Activated naive CD4-positive, alpha-beta T cell treated with anti-CD3 and anti-CD28 coated beads, Interleukin-2, amount 10 ng/mL, durations not matched to agents 7 days and 5 days (primary cell): ENCODE results near the gene EFEMP1.

Experiments used
- CTCF ChIA-PET: fragments of 350-600 bp; sonication (Branson Sonifier 250); formaldehyde crosslinking; loops from one replicate; lab custom pipeline; 2021; ENCODE audit warnings: antibody characterized with exemption; lab: Charles Lee
- DNase-seq: peaks from one replicate; pipeline ENCODE4 v3.0.0-alpha.2; 2020
- H3K27ac Mint-ChIP-seq: one replicate; pipeline ENCODE4 v1.8.0; 2021; ENCODE audit warnings: mild to moderate bottlenecking, moderate library complexity, mixed read lengths
- H3K27me3 Mint-ChIP-seq: one replicate; pipeline ENCODE4 v1.8.0; 2021; ENCODE audit warnings: mild to moderate bottlenecking, mixed read lengths
- H3K36me3 Mint-ChIP-seq: one replicate; pipeline ENCODE4 v1.8.0; 2021; ENCODE audit warnings: mixed read lengths
- H3K4me1 Mint-ChIP-seq: one replicate; pipeline ENCODE4 v1.8.0; 2021; ENCODE audit warnings: mixed read lengths
- H3K4me3 Mint-ChIP-seq: one replicate; pipeline ENCODE4 v1.8.0; 2021; ENCODE audit warnings: mild to moderate bottlenecking, moderate library complexity, mixed read lengths
- H3K9me3 Mint-ChIP-seq: one replicate; pipeline ENCODE4 v1.8.0; 2021; ENCODE audit warnings: mixed read lengths

EFEMP1 gene

DNA sequence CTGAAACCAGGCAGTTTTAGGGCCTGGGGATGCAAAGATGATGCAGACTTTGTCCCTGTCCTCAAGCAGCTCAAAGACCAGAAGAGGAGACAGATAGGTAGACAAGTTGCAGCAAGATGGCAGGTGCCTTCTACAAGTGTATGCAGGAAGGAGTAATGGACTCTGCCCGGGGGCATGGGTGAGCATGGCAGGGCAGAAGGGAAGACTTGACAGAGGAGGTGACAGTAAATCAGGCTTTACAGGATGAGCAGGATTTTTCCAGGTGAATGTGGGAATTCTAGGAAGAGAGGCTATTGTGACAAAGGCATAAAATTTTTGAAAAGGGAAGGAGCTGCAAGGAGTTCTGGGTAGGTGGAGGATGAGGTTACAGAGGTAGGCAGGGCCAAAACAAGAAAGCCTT lies 4.7 kb downstream of the EFEMP1 start:
- Mint-ChIP-seq H3K4me1 (no peaks in the 10 kb centered on the region), H3K9me3 (no peaks in the 10 kb centered on the region), H3K27ac (no peak overlapping the region), H3K4me3 (no peak overlapping the region), H3K36me3 (no peaks in the 10 kb centered on the region), H3K27me3 (peaks cover 21% of the 10 kb centered on the region)
- DNase-seq, result no peak
- CTCF ChIA-PET, result no interaction called here

- H3K27me3 Mint-ChIP-seq, result peaks cover 11% of the 10 kb centered on the region
- DNase-seq, result no peak
- no peaks in the 10 kb centered on the region for H3K4me1 Mint-ChIP-seq
- no peaks in the 10 kb centered on the region for H3K9me3 Mint-ChIP-seq
- no peak overlapping the region for H3K27ac Mint-ChIP-seq
- CTCF ChIA-PET, result no interaction called here
- no peaks in the 10 kb centered on the region for H3K36me3 Mint-ChIP-seq
- H3K4me3 Mint-ChIP-seq, result no peak overlapping the region
Observed at GRCh38 chr2:55917713-55918390, 5.7 kb downstream of the EFEMP1 start.

GRCh38 chr2:55917117-55917516 lies 6.5 kb downstream of the EFEMP1 start:
- Mint-ChIP-seq H3K4me1 (no peaks in the 10 kb centered on the region), H3K4me3 (no peak overlapping the region), H3K27me3 (peaks cover 4% of the 10 kb centered on the region), H3K9me3 (no peaks in the 10 kb centered on the region), H3K27ac (no peak overlapping the region), H3K36me3 (no peaks in the 10 kb centered on the region)
- DNase-seq, result no peak
- CTCF ChIA-PET, result no interaction called here

- Mint-ChIP-seq H3K27me3 (no peaks in the 10 kb centered on the region), H3K4me3 (no peak overlapping the region), H3K9me3 (no peaks in the 10 kb centered on the region), H3K36me3 (no peaks in the 10 kb centered on the region), H3K27ac (no peak overlapping the region), H3K4me1 (no peaks in the 10 kb centered on the region)
- no peak for DNase-seq
- CTCF ChIA-PET, result no interaction called here
Observed at GRCh38 chr2:55916473-55917049, 7.0 kb downstream of the EFEMP1 start.

GRCh38 chr2:55914786-55915185 lies 8.8 kb downstream of the EFEMP1 start:
- CTCF ChIA-PET, result no interaction called here
- no peaks in the 10 kb centered on the region for H3K4me1 Mint-ChIP-seq
- H3K27ac Mint-ChIP-seq, result no peak overlapping the region
- H3K4me3 Mint-ChIP-seq, result no peak overlapping the region
- no peak for DNase-seq
- no peaks in the 10 kb centered on the region for H3K36me3 Mint-ChIP-seq
- H3K9me3 Mint-ChIP-seq, result no peaks in the 10 kb centered on the region
- no peaks in the 10 kb centered on the region for H3K27me3 Mint-ChIP-seq

DNA sequence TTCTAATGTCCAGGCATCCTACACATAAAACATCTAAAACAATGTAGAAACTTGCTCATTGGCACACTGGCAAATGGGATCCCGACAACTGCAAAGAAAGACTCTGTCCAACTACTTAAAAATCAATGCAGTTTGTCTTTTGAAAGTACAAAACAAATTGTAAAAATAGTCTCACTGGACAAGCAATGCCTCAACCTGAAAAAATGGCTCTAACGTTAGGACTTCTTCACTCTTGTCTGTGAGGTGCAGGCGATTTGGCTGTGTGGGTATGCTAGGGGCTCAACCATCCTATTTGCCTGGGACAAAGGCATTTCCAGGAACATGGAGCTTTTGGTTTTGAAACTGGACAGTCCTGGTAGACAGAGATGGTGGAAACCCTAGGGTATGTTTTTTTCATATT lies 10.7 kb downstream of the EFEMP1 start:
- H3K36me3 Mint-ChIP-seq, result no peaks in the 10 kb centered on the region
- no peak overlapping the region for H3K4me3 Mint-ChIP-seq
- no peaks in the 10 kb centered on the region for H3K4me1 Mint-ChIP-seq
- CTCF ChIA-PET, result no interaction called here
- H3K9me3 Mint-ChIP-seq, result no peaks in the 10 kb centered on the region
- no peaks in the 10 kb centered on the region for H3K27me3 Mint-ChIP-seq
- no peak overlapping the region for H3K27ac Mint-ChIP-seq
- no peak for DNase-seq

DNA sequence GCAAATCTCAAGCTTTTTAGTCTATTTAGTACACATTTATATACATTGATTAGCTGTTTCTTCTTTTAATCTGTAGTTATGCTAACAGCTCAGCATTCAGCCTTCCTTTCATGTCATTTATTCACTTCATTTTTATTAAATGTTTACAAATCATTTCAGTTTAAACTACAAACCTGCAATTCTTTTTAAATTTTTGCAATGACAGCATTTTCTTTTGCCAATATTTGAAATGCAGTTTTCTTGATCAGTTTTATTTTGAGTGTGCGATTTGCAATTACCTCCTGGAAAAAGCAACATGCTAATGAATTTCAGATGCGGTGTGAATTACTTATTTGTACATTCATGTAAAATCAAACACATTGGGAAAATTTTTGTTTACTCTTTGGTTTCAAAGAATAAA lies 13.5 kb downstream of the EFEMP1 start:
- Mint-ChIP-seq H3K9me3 (no peaks in the 10 kb centered on the region), H3K36me3 (no peaks in the 10 kb centered on the region), H3K4me3 (no peak overlapping the region), H3K4me1 (no peaks in the 10 kb centered on the region), H3K27me3 (no peaks in the 10 kb centered on the region), H3K27ac (no peak overlapping the region)
- no peak for DNase-seq
- CTCF ChIA-PET, result no interaction called here

DNA sequence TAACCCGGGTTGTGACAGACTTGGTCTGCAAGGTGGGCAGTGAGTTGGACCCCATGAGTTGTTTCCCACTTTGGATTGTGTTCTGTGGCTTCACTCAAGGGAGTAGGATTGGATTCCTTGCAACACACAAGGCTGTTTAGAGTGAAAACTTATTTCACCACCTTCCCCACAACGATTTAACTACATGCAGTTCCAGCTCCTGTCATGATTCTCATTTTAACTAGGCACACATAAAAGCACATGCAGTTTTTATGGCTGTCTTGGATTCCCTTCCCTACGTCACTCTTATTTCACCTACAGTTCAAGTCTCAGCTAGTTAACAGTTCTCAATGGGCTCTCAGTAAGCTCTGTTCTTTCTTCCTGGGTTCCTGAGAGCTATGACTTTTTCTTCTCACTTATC lies 15.9 kb downstream of the EFEMP1 start:
- CTCF ChIA-PET, result no interaction called here
- H3K4me1 Mint-ChIP-seq, result no peaks in the 10 kb centered on the region
- H3K27ac Mint-ChIP-seq, result no peak overlapping the region

GRCh38 chr2:55906993-55907392 lies 16.6 kb downstream of the EFEMP1 start:
- no peak for DNase-seq
- no peak overlapping the region for H3K4me3 Mint-ChIP-seq
- no peak overlapping the region for H3K27ac Mint-ChIP-seq
- CTCF ChIA-PET, result no interaction called here
- H3K9me3 Mint-ChIP-seq, result no peaks in the 10 kb centered on the region
- H3K36me3 Mint-ChIP-seq, result no peaks in the 10 kb centered on the region
- no peaks in the 10 kb centered on the region for H3K27me3 Mint-ChIP-seq
- no peaks in the 10 kb centered on the region for H3K4me1 Mint-ChIP-seq

More for the DNA sequence above, 15.9 kb downstream of the EFEMP1 start:
- H3K36me3 Mint-ChIP-seq, result no peaks in the 10 kb centered on the region
- DNase-seq, result no peak
- H3K27me3 Mint-ChIP-seq, result no peaks in the 10 kb centered on the region
- H3K4me3 Mint-ChIP-seq, result no peak overlapping the region
- no peaks in the 10 kb centered on the region for H3K9me3 Mint-ChIP-seq

DNA sequence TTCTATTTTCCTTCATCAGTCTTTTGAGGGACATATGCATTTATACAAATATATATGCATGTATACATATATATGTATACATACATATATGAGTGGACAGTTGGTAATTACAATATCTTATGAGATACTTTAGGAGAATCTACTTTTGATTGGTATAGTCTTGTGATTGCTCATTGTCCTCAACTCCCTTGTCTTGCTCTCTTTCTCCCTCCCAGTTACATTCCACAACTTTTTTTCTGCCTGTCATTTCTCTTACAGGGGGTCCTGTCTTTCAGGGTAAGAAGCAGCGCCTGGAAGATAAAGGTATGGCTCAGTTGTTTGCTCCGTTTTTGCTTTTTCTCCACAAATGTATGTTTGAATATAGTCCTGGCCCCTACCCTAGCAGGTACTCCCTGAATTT lies 19.9 kb downstream of the EFEMP1 start:
- no peaks in the 10 kb centered on the region for H3K9me3 Mint-ChIP-seq
- H3K27me3 Mint-ChIP-seq, result no peaks in the 10 kb centered on the region
- CTCF ChIA-PET, result no interaction called here
- no peaks in the 10 kb centered on the region for H3K36me3 Mint-ChIP-seq
- H3K27ac Mint-ChIP-seq, result no peak overlapping the region
- H3K4me1 Mint-ChIP-seq, result no peaks in the 10 kb centered on the region
- H3K4me3 Mint-ChIP-seq, result no peak overlapping the region
- no peak for DNase-seq

DNA sequence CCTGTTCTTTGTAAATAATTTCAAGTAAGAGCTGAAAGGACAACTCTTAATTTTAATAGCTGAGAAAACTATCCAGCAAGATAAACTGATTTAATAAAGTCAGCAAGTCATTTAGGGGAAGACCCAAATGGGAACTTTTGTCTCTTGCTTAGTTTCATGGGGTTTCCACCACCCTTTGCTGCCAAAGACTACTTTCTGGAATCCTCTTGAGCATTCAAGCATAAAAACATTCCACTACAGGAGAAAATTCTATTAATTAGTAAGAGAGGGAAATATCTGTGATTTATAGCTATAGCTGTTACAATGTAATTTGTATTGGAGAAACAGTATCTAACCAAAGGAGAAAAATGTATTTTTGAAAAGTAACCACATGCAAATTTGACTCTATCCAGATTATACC lies 20.6 kb downstream of the EFEMP1 start:
- Mint-ChIP-seq H3K4me3 (no peak overlapping the region), H3K9me3 (no peaks in the 10 kb centered on the region), H3K36me3 (no peaks in the 10 kb centered on the region), H3K4me1 (no peaks in the 10 kb centered on the region), H3K27me3 (no peaks in the 10 kb centered on the region), H3K27ac (no peak overlapping the region)
- no peak for DNase-seq
- CTCF ChIA-PET, result no interaction called here

DNA sequence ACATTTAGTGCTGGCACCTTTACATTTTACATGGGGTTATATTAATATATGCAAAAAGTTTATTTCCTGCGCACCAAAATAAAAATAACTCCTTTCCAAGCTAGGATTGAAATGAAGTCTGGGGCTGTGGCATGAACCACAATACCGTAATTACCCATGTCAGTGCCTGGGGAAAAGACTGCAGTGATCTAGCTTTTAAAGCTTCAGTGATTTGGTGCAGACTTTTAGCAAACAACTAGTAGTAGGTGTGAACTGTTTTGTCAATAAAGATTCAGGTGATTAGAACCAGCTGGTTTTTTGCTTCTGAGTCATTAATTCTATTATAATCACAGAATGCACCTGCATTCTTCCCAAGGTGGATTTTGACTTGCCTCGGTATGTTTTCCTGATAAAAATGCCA lies 21.2 kb downstream of the EFEMP1 start:
- no peaks in the 10 kb centered on the region for H3K9me3 Mint-ChIP-seq
- no peaks in the 10 kb centered on the region for H3K27me3 Mint-ChIP-seq
- no peaks in the 10 kb centered on the region for H3K4me1 Mint-ChIP-seq
- CTCF ChIA-PET, result no interaction called here
- no peak overlapping the region for H3K4me3 Mint-ChIP-seq
- H3K36me3 Mint-ChIP-seq, result no peaks in the 10 kb centered on the region
- DNase-seq, result no peak
- no peak overlapping the region for H3K27ac Mint-ChIP-seq

- no peak for DNase-seq
- H3K9me3 Mint-ChIP-seq, result no peaks in the 10 kb centered on the region
- H3K27me3 Mint-ChIP-seq, result no peaks in the 10 kb centered on the region
- no peak overlapping the region for H3K4me3 Mint-ChIP-seq
- no peaks in the 10 kb centered on the region for H3K4me1 Mint-ChIP-seq
- H3K36me3 Mint-ChIP-seq, result no peaks in the 10 kb centered on the region
- CTCF ChIA-PET, result no interaction called here
- H3K27ac Mint-ChIP-seq, result no peak overlapping the region
Observed at GRCh38 chr2:55901941-55902340, 21.6 kb downstream of the EFEMP1 start.

DNA sequence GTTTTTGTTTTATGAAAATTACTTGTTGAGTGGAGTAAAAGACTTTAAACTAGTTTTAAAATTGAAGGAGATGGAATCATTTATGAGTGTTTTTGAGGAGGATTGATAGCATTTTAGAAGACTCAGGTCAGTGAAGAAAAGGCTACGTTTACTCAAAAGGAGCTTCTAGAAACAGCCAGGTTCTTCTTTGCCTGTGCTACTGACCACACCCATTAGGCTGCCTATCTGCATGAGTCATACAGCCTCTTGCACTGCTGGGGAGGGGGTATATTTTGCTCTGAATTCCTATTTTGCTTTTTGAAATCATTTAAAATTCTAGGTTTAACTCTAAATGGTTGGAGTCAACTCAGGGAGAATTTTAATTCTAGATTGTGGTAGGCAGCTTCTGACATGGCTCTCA lies 22.3 kb downstream of the EFEMP1 start:
- CTCF ChIA-PET, result no interaction called here
- Mint-ChIP-seq H3K9me3 (no peaks in the 10 kb centered on the region), H3K27ac (no peak overlapping the region), H3K36me3 (no peaks in the 10 kb centered on the region), H3K4me3 (no peak overlapping the region), H3K4me1 (no peaks in the 10 kb centered on the region), H3K27me3 (no peaks in the 10 kb centered on the region)
- no peak for DNase-seq

DNA sequence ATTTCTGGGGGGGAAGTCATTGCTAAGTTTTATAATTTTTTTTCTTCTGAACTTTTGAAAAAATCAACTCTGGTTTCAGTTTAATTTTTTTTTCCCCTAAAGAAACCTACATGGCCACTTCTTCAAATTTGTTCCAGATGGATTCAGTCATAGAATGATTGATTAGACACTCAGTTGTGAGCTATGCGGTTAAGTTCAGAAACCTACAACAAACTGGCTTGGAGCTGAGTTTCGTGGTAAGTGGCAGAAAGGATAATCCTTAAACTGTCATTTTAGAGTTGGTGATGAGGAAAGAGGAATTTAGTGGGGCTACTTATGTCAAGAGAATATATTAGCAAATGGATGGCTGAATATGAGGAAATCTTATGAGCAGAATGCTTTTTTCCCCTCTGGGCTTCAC lies 23.7 kb downstream of the EFEMP1 start:
- Mint-ChIP-seq H3K9me3 (no peaks in the 10 kb centered on the region), H3K4me1 (no peaks in the 10 kb centered on the region), H3K4me3 (no peak overlapping the region), H3K27me3 (no peaks in the 10 kb centered on the region), H3K36me3 (no peaks in the 10 kb centered on the region), H3K27ac (no peak overlapping the region)
- DNase-seq, result no peak
- CTCF ChIA-PET, result no interaction called here
